GM21825 (cell line): ENCODE data around the gene MEFV.
"Not testable (repeated sequence)": the region's sequence is repeated elsewhere in the genome, so short reads cannot be mapped to it uniquely, and the experiment has no call there.

Experiments
- ATAC-seq: cut with Tn5 transposase; IDR thresholded peaks from one replicate; pipeline ENCODE4 v1.9.1; 2021; ENCODE audit warnings: mild to moderate bottlenecking, moderate library complexity; ENCODE audit not compliant: unreplicated experiment

MEFV gene

DNA sequence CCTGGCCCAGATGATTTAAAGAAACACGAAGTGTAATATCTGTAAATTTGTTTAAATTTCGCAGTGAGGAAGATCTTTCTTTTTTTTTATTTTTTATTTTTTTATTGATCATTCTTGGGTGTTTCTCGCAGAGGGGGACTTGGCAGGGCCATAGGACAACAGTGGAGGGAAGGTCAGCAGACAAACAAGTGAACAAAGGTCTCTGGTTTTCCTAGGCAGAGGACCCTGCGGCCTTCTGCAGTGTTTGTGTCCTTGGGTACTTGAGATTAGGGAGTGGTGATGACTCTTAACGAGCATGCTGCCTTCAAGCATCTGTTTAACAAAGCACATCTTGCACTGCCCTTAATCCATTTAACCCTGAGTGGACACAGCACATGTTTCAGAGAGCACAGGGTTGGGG, 14.3 kb upstream of the MEFV start:
- ATAC-seq: not testable (repeated sequence)

DNA sequence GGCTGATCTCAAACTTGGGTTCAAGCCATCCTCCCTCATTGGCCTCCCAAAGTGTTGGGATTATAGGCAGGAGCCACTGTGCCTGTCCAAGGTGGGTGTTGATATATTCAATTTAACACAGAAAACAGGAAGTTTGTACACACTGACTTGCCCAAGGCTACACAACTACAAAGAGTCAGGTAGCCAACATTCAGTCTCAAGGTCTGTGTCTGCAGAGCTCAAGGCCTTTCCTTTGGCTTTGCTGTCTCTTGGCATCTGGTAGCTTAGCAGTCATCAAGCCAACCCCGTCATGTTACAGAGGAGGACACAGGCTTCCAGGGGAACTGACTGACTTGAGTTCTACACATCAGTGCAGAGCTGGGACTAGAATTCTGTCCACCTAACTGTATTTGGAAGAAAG, 11.9 kb upstream of the MEFV start:
- no peak for ATAC-seq

DNA sequence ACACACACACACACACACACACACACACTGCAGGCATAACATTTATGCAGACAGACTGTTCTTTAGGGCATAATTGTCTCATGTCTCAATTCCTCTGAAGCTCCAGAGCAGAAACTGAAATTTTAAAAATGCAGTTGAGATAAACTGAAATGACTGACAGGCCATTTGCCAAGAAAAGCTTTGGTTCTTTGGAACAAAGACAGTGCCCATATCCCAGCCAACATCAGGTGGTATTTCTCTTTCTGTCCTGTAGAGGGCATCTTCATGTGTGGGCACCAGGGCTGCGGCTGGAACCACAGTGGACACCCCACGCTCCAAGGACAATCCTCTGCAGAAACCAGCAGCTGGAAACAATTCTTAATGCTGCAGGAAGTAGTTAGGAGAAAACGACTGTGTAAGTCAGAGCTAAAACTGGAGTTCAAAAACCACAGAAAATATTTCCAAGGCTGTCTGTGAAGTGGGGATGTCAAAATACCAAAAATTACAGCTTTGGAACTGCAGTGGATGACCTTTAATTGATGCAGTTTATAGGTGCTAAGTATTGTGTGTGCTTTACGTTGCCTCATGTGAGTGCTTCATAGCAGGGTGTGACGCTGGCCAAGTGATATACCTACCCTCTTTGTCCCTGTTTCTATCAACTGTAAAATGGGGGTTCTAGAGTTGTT, 10.6 kb upstream of the MEFV start:
- ATAC-seq: no peak

GRCh38 chr16:3264137-3265036, 8.0 kb upstream of the MEFV start:
- ATAC-seq: peak; percentile 83

- no peak for ATAC-seq
Measured at GRCh38 chr16:3262517-3262916, 6.1 kb upstream of the MEFV start.

- ATAC-seq: no peak
Measured at GRCh38 chr16:3259836-3260235, 3.4 kb upstream of the MEFV start.

- no peak for ATAC-seq
Measured at GRCh38 chr16:3256866-3257465, 533 bp upstream of the MEFV start.

DNA sequence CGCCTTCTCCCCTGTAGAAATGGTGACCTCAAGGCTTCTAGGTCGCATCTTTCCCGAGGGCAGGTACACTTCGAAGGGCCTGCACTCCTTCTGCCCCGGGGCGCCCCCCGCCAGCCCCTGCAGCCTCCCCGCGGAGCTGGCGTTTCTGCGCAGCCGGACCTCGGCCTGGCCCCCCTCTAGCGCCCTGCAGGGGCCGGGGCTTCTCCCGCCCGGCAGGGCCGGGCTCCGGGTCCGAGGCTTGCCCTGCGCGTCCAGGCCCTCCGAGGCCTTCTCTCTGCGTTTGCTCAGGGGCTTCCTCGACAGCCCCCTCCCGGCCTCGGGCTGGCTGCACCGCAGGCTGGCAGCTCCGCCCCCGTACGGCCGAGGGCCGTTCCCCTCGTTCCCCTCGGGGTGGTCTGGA, 2.1 kb downstream of the MEFV start:
- ATAC-seq: no peak

GRCh38 chr16:3252967-3253366, 3.5 kb downstream of the MEFV start:
- no peak for ATAC-seq

GRCh38 chr16:3249451-3249850, 7.0 kb downstream of the MEFV start:
- no peak for ATAC-seq

DNA sequence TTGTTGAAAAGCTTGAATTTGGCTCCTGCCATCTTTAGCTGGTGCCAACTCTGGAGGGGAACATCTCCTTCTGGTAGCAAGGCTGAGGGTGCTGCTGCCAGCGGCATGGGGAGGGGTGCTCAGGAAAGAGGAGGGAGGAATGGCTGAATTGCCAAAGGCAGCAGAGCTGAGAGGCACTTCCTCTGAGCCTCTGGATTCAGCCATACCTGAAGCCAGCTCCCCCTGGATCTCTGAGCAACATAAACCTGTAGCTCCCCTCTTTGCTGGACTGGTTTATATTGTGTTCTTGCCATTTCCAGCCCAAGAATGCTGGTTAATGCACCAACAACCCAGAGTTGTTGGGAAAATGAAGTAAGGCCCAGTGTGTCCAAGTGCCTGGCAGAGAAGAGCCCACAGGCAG, 7.4 kb downstream of the MEFV start:
- ATAC-seq: no peak

DNA sequence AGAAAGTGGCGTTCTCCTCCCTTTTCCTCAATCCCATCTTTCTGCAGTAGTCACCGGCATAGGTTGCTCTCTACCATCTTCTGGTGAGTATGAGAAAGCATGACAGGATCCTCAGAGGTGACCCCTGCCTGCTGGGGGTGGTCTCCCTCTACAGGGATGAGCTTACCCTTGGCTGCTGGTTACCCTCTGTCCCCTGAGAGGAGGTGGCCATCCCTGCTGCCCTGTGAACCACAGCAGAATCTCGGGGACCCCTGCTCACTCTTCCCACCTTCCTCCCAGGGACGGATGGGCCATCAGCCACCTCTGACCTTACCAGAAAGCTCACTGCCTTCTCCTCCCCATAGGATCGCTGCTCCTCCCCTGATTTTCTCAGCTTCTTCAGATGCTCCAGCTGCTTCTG, 7.8 kb downstream of the MEFV start:
- no peak for ATAC-seq

- ATAC-seq: no peak
Measured at GRCh38 chr16:3246876-3247275, 9.6 kb downstream of the MEFV start.

GRCh38 chr16:3246002-3246401, 10.4 kb downstream of the MEFV start:
- no peak for ATAC-seq

- ATAC-seq: no peak
Measured at GRCh38 chr16:3243882-3244281, 12.6 kb downstream of the MEFV start.

GRCh38 chr16:3242709-3243108, 13.7 kb downstream of the MEFV start:
- ATAC-seq: no peak

DNA sequence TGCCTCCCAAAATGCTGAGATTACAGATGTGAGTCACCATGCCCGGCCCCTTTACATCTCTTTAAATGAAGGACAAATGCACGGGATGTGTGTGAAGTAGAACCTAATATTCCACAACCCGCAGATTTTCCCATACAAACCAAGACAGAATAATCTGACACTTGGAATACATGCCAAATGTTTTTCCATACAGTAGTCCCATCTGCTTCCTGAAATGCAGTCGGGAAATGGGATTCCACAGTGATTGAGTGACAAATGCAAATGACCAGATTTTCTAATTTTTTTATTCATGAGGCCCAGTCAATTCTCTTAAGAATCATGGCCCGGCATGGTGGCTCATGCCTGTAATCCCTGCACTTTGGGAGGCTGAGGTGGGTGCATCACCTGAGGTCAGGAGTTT, 14.7 kb downstream of the MEFV start:
- no peak for ATAC-seq

DNA sequence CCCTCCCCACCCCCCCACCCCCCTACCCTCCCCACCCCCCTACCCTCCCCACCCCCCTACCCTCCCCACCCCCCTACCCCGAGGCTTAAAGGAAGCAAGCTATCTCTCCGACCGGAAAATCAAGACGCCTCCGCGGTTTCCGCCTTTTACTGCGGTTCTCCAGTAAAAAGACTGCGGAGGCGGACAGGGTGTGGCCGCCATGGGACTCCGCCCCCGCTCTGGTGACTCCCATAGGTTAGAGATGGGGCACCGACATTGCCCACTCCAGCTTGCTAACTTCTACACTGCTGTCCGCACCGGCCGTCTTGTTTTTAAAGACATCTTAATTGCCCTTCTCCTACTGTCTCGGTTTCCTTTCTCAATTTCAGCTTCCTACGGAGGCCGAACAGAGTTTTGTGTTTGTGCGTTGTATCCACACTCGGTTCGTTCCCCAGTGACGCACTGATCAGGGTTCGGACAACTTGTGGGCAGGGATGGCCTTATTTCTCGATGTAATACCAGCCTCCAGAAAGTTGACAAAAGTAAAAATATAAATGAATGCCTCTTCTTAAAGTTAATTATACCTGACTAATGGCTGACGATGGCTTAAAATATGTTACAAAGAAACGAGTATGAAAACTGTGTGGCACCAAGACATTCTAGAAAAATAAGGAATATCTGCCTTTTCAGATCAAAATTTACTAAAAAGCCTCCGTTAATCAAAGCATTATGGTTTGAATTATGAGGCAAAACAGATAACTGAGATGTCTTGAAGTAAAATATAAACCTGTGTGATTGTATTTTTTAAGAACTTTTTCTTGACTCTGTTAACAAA, 20.4 kb downstream of the MEFV start:
- no peak for ATAC-seq

DNA sequence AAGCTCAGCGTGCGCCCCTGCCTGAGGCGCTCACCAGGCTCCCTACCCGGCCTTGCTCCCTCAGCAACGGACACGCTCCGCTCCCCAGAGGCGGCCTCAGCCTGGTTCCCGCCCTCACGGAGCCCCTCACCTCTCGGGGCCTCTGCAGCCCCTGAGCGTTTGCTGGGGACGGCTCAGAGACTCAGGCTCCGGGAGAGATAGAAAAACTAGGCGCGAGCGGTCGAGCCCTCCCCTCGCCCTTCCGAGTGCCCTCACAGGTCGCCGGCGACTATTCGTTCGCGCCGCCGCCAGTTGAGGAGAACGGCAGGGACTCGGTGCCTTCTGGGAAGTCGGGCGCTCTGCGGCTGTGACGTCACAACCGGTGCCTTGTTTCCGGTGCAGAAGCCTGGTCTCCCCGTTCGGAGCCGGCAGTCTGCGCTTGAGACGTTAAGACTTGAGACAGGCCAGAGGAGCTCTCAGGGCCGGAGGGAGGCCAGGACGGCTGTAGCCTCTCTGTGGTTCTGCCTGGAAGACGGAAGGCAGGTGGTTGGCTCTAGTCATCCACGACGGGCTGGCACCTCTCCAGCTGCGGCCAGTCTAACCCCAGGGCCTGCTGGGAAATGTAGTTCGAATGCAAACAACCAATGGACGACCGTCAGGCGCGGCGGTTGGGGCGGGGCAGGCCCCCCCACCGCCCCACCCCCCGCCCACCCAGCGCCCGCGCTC, 21.4 kb downstream of the MEFV start, which contains the start of gene ZNF200:
Gene ZNF200 (minus strand): TSS at position 302 of the 705 bp plus-strand sequence. CDS start 1,403 bp downstream, outside the sequence.
- peak; percentile 83 for ATAC-seq

DNA sequence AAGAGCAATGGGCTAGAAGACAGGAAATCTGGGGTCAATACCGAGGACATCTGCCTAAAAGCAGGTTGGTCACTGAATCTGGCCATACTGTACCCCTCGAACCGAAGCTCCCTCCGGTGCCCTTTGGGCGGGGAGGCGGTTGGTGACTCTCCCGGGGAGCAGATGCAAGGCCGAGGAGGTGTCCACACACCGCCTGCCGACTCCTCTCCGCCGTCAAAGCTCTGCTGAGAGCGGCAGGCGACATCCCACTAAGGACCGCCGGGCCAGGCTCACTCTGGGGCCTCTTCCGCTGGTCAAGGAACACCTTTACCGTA, 21.9 kb downstream of the MEFV start:
- no peak for ATAC-seq
